Thyroid gland (tissue), 4 donors: ENCODE measurements around the gene LUZP4. TPM values are rescaled to one million over a fixed set of nuclear protein-coding genes. Genes with fewer than 3 reads are reported as not detected.

Experiments used
- DNase-seq, 2 donors: peaks; one replicate each; pipeline ENCODE4 v3.0.0-alpha.2; 2019
- H3K27ac ChIP-seq, 3 donors: fragments of 200-600 bp; sonication (generic); 1 replicate in 2 of 3; 2 replicates in 1 of 3; pipeline ENCODE4 v1.5.1; 2016 to 2019; ENCODE audit warnings: mild to moderate bottlenecking in 1 of 3, moderate library complexity in 1 of 3
- H3K27me3 ChIP-seq: fragments of 200-600 bp; sonication (generic); one replicate; pipeline ENCODE4 v1.5.1; 2019
- H3K36me3 ChIP-seq, 2 donors: fragments of 200-600 bp; sonication (generic); one replicate each; pipeline ENCODE4 v1.5.1; 2016 to 2019
- H3K4me1 ChIP-seq, 2 donors: fragments of 200-600 bp; sonication (generic); one replicate each; pipeline ENCODE4 v1.5.1; 2017 to 2019
- H3K4me3 ChIP-seq, 3 donors: fragments of 200-600 bp; sonication (generic); replicated peaks in 1 of 3; 1 replicate in 2 of 3; 2 replicates in 1 of 3; pipeline ENCODE4 v1.5.1; 2016; ENCODE audit warnings: mild to moderate bottlenecking in 1 of 3
- H3K9me3 ChIP-seq: fragments of 200-600 bp; sonication (generic); one replicate; pipeline ENCODE4 v1.5.1; 2017
- CTCF ChIP-seq, 6 experiments: fragments of 200-600 bp in 3 of 6; fragments of 450-650 bp in 3 of 6; sonication (generic) in 3 of 6; IDR thresholded peaks; one replicate each; pipeline ENCODE4 v1.5.1; 2016 to 2019; ENCODE audit warnings: antibody characterized with exemption in 6 of 6, mild to moderate bottlenecking in 2 of 6, inconsistent platforms in 1 of 6, moderate library complexity in 1 of 6
- POLR2A ChIP-seq, 2 donors: fragments of 450-650 bp; IDR thresholded peaks; one replicate each; pipeline ENCODE4 v1.6.1; 2017; ENCODE audit warnings: antibody characterized with exemption in 2 of 2, mild to moderate bottlenecking in 2 of 2, moderate library complexity in 1 of 2
- WGBS, 2 donors: methylation state at CpG; one replicate each; pipeline ENCODE4 v1.1.5; 2017; 5-methylcytosine and 5-hydroxymethylcytosine counted together
- intact Hi-C: fragments of 100-400 bp; cut with DNase I; formaldehyde crosslinking; loops from one replicate; pipeline ENCODE4 v1.15.1; 2023
- total RNA-seq, 4 donors: library from RNA; depleted of rRNA; stranded (reverse); fragments of >200 nt; gene quantifications; one replicate each; pipeline ENCODE4 v1.2.3, GENCODE V29; 2016

LUZP4 gene
- total RNA-seq, 4 donors from 2014 or later: not detected

- Histone ChIP-seq H3K9me3 (no peaks in the 10 kb centered on the region), H3K4me1 (no peaks in the 10 kb centered on the region), H3K36me3 (no peaks in the 10 kb centered on the region), H3K27ac (no peak overlapping the region), H3K27me3 (peaks cover 3% of the 10 kb centered on the region), H3K4me3 (no peak overlapping the region)
- WGBS, 2 donors: 94 to 100% methylated on average over 3 of the region's 3 CpGs
- TF ChIP-seq CTCF (IDR thresholded peaks at IDR 0.05) (no peak), POLR2A (IDR thresholded peaks at IDR 0.05) (no peak)
- intact Hi-C loops: no loop called here
- no peak for DNase-seq
Measured at GRCh38 chrX:115260330-115260729, 29.2 kb upstream of the LUZP4 start.

DNA sequence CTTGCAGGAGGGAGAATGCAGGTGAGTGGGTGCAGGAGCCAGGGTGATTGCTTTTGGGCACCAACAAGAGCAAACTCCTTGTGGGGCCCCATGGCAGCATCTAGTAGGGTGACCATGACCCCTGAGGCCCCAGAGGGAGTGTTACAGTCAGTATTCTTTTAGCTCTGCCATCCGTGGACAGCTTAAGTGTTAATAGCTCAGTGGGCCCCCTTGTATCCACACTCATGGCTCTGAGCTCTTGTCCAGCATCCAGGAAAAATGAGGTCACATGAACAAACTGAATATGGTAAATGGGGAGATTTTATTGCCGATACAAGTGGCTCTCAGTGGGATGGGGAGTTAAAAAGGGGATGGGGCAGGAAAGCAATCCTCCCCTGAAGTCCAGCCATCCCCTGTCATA, 28.4 kb upstream of the LUZP4 start:
- no peaks in the 10 kb centered on the region for H3K4me1 ChIP-seq
- H3K4me3 ChIP-seq: no peak overlapping the region
- 57 to 78% methylated on average over 1 to 2 of the region's 2 CpGs for WGBS, 2 donors
- H3K36me3 ChIP-seq: no peaks in the 10 kb centered on the region
- H3K9me3 ChIP-seq: no peaks in the 10 kb centered on the region
- TF ChIP-seq POLR2A (IDR thresholded peaks at IDR 0.05) (no peak), CTCF (IDR thresholded peaks at IDR 0.05) (no peak)
- intact Hi-C loops: no loop called here
- no peak overlapping the region for H3K27ac ChIP-seq
- peaks cover 3% of the 10 kb centered on the region for H3K27me3 ChIP-seq
- DNase-seq: no peak

- WGBS, 2 donors: 94 to 97% methylated on average over 2 of the region's 2 CpGs
- Histone ChIP-seq H3K4me3 (no peak overlapping the region), H3K4me1 (no peaks in the 10 kb centered on the region), H3K27ac (no peak overlapping the region), H3K9me3 (no peaks in the 10 kb centered on the region), H3K27me3 (no peaks in the 10 kb centered on the region), H3K36me3 (no peaks in the 10 kb centered on the region)
- no peak for DNase-seq
- TF ChIP-seq POLR2A (IDR thresholded peaks at IDR 0.05): no peak
- intact Hi-C loops: no loop called here
Measured at GRCh38 chrX:115264009-115264408, 25.5 kb upstream of the LUZP4 start.

GRCh38 chrX:115266300-115266699, 23.2 kb upstream of the LUZP4 start:
- no peak overlapping the region for H3K4me3 ChIP-seq
- no peak for TF ChIP-seq CTCF (IDR thresholded peaks at IDR 0.05)
- no peak for TF ChIP-seq POLR2A (IDR thresholded peaks at IDR 0.05)
- no peaks in the 10 kb centered on the region for H3K4me1 ChIP-seq
- no peaks in the 10 kb centered on the region for H3K9me3 ChIP-seq
- no peak overlapping the region for H3K27ac ChIP-seq
- no peaks in the 10 kb centered on the region for H3K36me3 ChIP-seq
- peak in 1 of 2 donors; percentile 2 for DNase-seq
- intact Hi-C loops: no loop called here
- WGBS, 2 donors: 57 to 63% methylated on average over 2 of the region's 2 CpGs
- no peaks in the 10 kb centered on the region for H3K27me3 ChIP-seq

- no peaks in the 10 kb centered on the region for H3K9me3 ChIP-seq
- no peak for DNase-seq
- intact Hi-C loops: no loop called here
- TF ChIP-seq POLR2A (IDR thresholded peaks at IDR 0.05): no peak
- peak in 2 of 6 experiments; percentile 16 to 29 for TF ChIP-seq CTCF (IDR thresholded peaks at IDR 0.05)
- no peak overlapping the region for H3K27ac ChIP-seq
- no peaks in the 10 kb centered on the region for H3K27me3 ChIP-seq
- no peak overlapping the region for H3K4me3 ChIP-seq
- 66 to 73% methylated on average over 3 of the region's 3 CpGs for WGBS, 2 donors
- H3K36me3 ChIP-seq: no peaks in the 10 kb centered on the region
- H3K4me1 ChIP-seq: no peaks in the 10 kb centered on the region
Measured at GRCh38 chrX:115268421-115268820, 21.1 kb upstream of the LUZP4 start.
